ENCODE measurements around the gene ZFP30.

ZFP30 gene

DNA sequence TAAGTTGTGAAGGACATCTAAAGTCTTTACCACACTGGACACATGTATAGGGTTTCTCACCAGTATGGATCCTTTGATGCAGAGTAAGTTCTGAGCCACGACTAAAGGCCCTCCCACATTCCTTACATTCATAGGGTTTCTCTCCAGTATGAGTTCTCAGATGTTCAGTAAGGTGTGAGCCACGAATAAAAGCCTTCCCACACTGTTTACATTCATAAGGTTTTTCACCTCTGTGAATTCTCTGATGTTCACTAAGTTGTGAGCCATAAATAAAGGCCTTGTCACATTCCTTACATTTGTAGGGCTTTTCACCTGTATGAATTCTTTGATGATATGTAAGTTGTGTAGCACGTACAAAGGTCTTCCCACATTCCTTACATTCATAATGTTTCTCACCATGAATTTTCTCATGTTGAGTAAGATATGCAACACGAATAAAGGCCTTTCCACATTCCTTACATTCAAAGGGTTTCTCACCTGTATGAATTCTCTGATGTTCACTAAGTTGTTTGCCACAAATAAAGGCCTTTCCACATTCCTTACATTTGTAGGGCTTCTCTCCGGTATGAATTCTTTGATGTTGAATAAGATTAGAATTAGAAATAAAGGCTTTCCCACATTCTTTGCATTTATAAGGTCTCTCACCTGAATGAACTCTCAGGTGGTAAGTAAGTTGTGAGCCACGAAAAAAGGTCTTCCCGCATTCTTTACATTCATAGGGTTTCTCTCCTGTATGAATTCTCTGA is 90.5 kb downstream of the ZFP30 start:
- DNase-seq (ENCODE audit: low read depth in 2 of 2), result no peak

Data from stimulated activated CD4-positive, alpha-beta T cell treated with anti-CD3 and anti-CD28 coated beads, Interleukin-1b, Interleukin-23, amount 100 ng/mL, for 4 hours (primary cell).